GM19035 (cell line): ENCODE data around the gene OSBPL3.
"Not testable (repeated sequence)": the region's sequence is repeated elsewhere in the genome, so short reads cannot be mapped to it uniquely, and the experiment has no call there.

Source experiments
- ATAC-seq: cut with Tn5 transposase; IDR thresholded peaks from one replicate; pipeline ENCODE4 v1.9.1; 2021; ENCODE audit not compliant: unreplicated experiment

Gene OSBPL3

GRCh38 chr7:24922099-24922773 is 57.7 kb downstream of the OSBPL3 start:
- ATAC-seq, result no peak

- no peak for ATAC-seq
These were observed 58.7 kb downstream of the OSBPL3 start for GRCh38 chr7:24921362-24921679.

GRCh38 chr7:24920451-24921361 is 59.3 kb downstream of the OSBPL3 start:
- ATAC-seq, result no peak

- ATAC-seq, result peak; percentile 54
These were observed 62.3 kb downstream of the OSBPL3 start for GRCh38 chr7:24917510-24918239.

GRCh38 chr7:24916463-24917040 is 63.4 kb downstream of the OSBPL3 start:
- ATAC-seq, result no peak

GRCh38 chr7:24914465-24914859 is 65.5 kb downstream of the OSBPL3 start:
- ATAC-seq, result no peak

- no peak for ATAC-seq
These were observed 66.0 kb downstream of the OSBPL3 start for GRCh38 chr7:24913801-24914464.

GRCh38 chr7:24912874-24913514 is 67.0 kb downstream of the OSBPL3 start:
- no peak for ATAC-seq

GRCh38 chr7:24912424-24912823 is 67.6 kb downstream of the OSBPL3 start:
- ATAC-seq, result no peak

GRCh38 chr7:24911213-24911603 is 68.8 kb downstream of the OSBPL3 start:
- peak; percentile 35 for ATAC-seq

- no peak for ATAC-seq
These were observed 69.3 kb downstream of the OSBPL3 start for GRCh38 chr7:24910551-24911212.

- no peak for ATAC-seq
These were observed 71.3 kb downstream of the OSBPL3 start for GRCh38 chr7:24908727-24909126.

GRCh38 chr7:24908166-24908565 is 71.8 kb downstream of the OSBPL3 start:
- no peak for ATAC-seq

- ATAC-seq, result peak; percentile 52
These were observed 72.6 kb downstream of the OSBPL3 start for GRCh38 chr7:24907311-24907886.

GRCh38 chr7:24905996-24906770 is 73.8 kb downstream of the OSBPL3 start:
- ATAC-seq, result no peak

GRCh38 chr7:24903992-24904391 is 76.0 kb downstream of the OSBPL3 start:
- not testable (repeated sequence) for ATAC-seq

GRCh38 chr7:24903559-24903958 is 76.4 kb downstream of the OSBPL3 start:
- no peak for ATAC-seq

- ATAC-seq, result no peak
These were observed 77.0 kb downstream of the OSBPL3 start for GRCh38 chr7:24902931-24903330.

GRCh38 chr7:24902276-24902675 is 77.7 kb downstream of the OSBPL3 start:
- no peak for ATAC-seq
